Neural crest cell (in vitro differentiated cells): ENCODE measurements around the gene GRN. TPM values are rescaled to one million over a fixed set of nuclear protein-coding genes. Genes with fewer than 3 reads are reported as not detected.

Experiments used
- DNase-seq: peaks from one replicate; pipeline ENCODE4 v3.0.0; 2021; ENCODE audit warnings: low read depth, mixed read lengths, low spot score
- H3K27ac Mint-ChIP-seq: one replicate; pipeline ENCODE4 v1.8.0; 2021; ENCODE audit warnings: mild to moderate bottlenecking, mixed read lengths; ENCODE audit not compliant: unreplicated experiment
- H3K27me3 Mint-ChIP-seq: 2 replicates; pipeline ENCODE4 v1.8.0; 2021; ENCODE audit warnings: low read depth, mild to moderate bottlenecking, mixed read lengths
- H3K36me3 Mint-ChIP-seq: 2 replicates; pipeline ENCODE4 v1.8.0; 2021; ENCODE audit warnings: low read depth, mild to moderate bottlenecking, mixed read lengths
- H3K4me1 Mint-ChIP-seq: 2 replicates; pipeline ENCODE4 v1.8.0; 2021; ENCODE audit warnings: mixed read lengths
- H3K4me3 Mint-ChIP-seq: one replicate; pipeline ENCODE4 v1.8.0; 2021; ENCODE audit warnings: mild to moderate bottlenecking, mixed read lengths
- H3K9me3 Mint-ChIP-seq: 2 replicates; pipeline ENCODE4 v1.8.0; 2021; ENCODE audit warnings: mixed read lengths
- total RNA-seq: library from RNA; stranded (reverse); gene quantifications from 2 replicates; pipeline ENCODE4 v1.2.1, GENCODE V29; 2021
- TF ChIP-seq, protein P1 (sequence below): fragments of 200-600 bp; sonication (generic); conservative IDR thresholded peaks from 2 replicates; pipeline ENCODE4 v1.5.0; 2021; ENCODE audit warnings: antibody characterized with exemption, mild to moderate bottlenecking

The GRN gene
- total RNA-seq, 1 donor from 2014 or later, result 70.0 TPM

DNA sequence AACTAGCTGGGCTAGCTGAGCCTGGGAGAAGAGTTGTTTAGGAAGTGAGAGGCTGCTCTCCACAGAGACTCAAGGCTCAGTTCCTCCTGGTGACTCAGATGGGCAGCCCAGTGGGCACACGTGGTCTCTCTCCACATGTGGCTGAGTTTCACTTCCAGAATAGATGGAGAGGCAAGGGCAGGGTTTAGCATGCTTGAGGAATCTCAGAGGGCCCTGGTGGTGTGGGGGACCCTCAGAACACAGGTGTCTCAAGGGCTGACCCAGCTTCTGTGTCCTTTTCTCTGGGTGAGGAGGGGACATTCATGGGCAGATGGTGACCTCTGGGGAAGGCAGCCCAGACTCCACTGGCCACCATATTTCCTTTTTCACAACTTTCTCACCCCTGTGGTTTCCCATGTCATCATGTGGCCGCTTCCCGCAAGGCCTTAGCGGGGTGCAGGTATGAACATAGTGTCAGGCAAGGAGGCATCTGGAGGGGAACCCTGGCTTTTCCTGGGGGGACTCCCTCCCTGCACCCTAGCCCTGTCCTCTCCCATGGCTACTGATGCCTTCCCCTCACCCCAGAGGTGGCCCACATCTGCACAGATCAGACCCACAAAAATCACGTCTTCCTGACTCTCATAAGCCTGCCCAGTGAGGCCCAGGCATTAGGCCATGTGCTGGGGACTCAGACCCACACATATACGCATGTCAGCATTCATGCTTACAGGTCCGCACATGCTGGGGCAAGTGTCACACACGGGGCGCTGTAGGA, 3.3 kb downstream of the GRN start:
- Mint-ChIP-seq H3K27me3 (peaks cover 15% of the 10 kb centered on the region), H3K9me3 (no peaks in the 10 kb centered on the region), H3K4me3 (peak overlapping the region; percentile 29), H3K4me1 (peaks cover 20% of the 10 kb centered on the region), H3K36me3 (peaks cover 3% of the 10 kb centered on the region), H3K27ac (no peak overlapping the region)
- no peak for DNase-seq
- TF ChIP-seq, protein P1, sequence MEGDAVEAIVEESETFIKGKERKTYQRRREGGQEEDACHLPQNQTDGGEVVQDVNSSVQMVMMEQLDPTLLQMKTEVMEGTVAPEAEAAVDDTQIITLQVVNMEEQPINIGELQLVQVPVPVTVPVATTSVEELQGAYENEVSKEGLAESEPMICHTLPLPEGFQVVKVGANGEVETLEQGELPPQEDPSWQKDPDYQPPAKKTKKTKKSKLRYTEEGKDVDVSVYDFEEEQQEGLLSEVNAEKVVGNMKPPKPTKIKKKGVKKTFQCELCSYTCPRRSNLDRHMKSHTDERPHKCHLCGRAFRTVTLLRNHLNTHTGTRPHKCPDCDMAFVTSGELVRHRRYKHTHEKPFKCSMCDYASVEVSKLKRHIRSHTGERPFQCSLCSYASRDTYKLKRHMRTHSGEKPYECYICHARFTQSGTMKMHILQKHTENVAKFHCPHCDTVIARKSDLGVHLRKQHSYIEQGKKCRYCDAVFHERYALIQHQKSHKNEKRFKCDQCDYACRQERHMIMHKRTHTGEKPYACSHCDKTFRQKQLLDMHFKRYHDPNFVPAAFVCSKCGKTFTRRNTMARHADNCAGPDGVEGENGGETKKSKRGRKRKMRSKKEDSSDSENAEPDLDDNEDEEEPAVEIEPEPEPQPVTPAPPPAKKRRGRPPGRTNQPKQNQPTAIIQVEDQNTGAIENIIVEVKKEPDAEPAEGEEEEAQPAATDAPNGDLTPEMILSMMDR, result no peak

DNA sequence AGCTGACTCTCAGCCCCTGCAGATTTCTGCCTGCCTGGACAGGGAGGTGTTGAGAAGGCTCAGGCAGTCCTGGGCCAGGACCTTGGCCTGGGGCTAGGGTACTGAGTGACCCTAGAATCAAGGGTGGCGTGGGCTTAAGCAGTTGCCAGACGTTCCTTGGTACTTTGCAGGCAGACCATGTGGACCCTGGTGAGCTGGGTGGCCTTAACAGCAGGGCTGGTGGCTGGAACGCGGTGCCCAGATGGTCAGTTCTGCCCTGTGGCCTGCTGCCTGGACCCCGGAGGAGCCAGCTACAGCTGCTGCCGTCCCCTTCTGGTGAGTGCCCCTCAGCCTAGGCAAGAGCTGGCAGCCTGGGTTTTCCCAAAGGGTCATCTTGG, 3.9 kb downstream of the GRN start:
- TF ChIP-seq, protein P1, result no peak
- Mint-ChIP-seq H3K4me1 (peaks cover 20% of the 10 kb centered on the region), H3K27me3 (peaks cover 11% of the 10 kb centered on the region), H3K9me3 (no peaks in the 10 kb centered on the region), H3K27ac (no peak overlapping the region), H3K4me3 (peak overlapping the region; percentile 29), H3K36me3 (peaks cover 3% of the 10 kb centered on the region)
- DNase-seq, result no peak

DNA sequence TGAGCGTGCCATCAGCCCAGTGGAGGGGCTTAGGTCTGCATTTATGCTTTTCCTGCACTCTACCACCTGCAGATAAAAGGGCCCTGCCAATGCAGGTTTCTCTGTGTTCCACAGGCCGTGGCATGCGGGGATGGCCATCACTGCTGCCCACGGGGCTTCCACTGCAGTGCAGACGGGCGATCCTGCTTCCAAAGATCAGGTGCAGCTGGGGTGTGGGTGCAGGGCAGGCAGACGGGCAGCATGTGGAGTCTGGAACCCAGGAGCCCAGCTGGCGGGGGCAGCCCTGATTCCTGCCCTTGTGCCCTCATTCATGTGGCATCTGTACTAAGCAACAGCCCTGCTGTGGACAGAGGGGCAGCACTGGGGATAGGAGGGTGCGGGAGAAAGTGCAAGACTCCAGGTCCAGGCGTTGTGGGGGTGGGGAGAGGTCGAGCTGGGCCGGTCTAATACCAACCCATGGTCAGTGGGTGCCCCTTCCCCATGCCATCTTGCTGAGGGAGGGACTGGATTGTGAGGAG, 4.5 kb downstream of the GRN start:
- H3K27ac Mint-ChIP-seq, result peak overlapping the region; percentile 35
- no peak overlapping the region for H3K4me3 Mint-ChIP-seq
- H3K27me3 Mint-ChIP-seq, result peaks cover 11% of the 10 kb centered on the region
- no peak for DNase-seq
- TF ChIP-seq, protein P1, result no peak
- no peaks in the 10 kb centered on the region for H3K9me3 Mint-ChIP-seq
- peaks cover 20% of the 10 kb centered on the region for H3K4me1 Mint-ChIP-seq
- peaks cover 3% of the 10 kb centered on the region for H3K36me3 Mint-ChIP-seq

DNA sequence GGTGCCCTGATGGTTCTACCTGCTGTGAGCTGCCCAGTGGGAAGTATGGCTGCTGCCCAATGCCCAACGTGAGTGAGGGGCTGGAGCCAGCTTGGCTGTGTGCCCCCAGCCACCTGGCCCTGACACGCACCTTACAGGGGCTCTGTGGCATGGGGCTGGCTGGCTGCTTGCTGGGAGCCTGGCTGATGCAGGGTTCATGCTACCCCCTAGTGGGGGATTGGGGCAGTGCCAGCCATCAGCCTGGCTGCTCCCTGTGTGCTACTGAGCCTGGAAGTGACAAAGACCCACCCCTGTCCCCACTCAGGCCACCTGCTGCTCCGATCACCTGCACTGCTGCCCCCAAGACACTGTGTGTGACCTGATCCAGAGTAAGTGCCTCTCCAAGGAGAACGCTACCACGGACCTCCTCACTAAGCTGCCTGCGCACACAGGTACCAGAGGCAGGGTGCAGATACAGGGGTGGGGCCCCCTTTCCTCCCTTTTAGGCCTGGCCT, 5.7 kb downstream of the GRN start:
- Mint-ChIP-seq H3K9me3 (no peaks in the 10 kb centered on the region), H3K36me3 (peaks cover 3% of the 10 kb centered on the region), H3K4me3 (peak overlapping the region; percentile 79), H3K27ac (no peak overlapping the region), H3K4me1 (peaks cover 9% of the 10 kb centered on the region), H3K27me3 (peaks cover 8% of the 10 kb centered on the region)
- peak; percentile 82 for DNase-seq
- TF ChIP-seq, protein P1, result peak; percentile 84

DNA sequence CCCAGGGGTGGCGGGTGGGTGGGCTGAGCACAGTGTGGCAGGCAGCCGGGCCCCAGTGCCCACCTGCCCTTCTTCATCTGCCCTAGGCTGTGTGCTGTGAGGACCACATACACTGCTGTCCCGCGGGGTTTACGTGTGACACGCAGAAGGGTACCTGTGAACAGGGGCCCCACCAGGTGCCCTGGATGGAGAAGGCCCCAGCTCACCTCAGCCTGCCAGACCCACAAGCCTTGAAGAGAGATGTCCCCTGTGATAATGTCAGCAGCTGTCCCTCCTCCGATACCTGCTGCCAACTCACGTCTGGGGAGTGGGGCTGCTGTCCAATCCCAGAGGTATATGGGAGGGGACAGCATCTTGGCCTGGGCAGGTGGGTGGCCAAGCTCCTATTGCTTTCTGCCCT, 6.4 kb downstream of the GRN start:
- Mint-ChIP-seq H3K9me3 (no peaks in the 10 kb centered on the region), H3K4me1 (peaks cover 5% of the 10 kb centered on the region), H3K27me3 (peaks cover 8% of the 10 kb centered on the region), H3K36me3 (peaks cover 3% of the 10 kb centered on the region), H3K4me3 (no peak overlapping the region), H3K27ac (no peak overlapping the region)
- TF ChIP-seq, protein P1, result no peak
- DNase-seq, result no peak
